ENCODE measurements around the gene SLC26A5. TPM values are rescaled to one million over a fixed set of nuclear protein-coding genes. Genes with fewer than 3 reads are reported as not detected.
A peak's percentile ranks its signal among the peaks of the same experiment; 100 is the strongest.

The SLC26A5 gene
- total and polyA plus RNA-seq, 2 of the 8 experiments (the other 6 are each of a cell fraction or from before 2014, with no cell fraction given): 0.09 to 0.24 TPM

GRCh38 chr7:103347507-103348267 lies 98.3 kb downstream of the SLC26A5 start, which contains the start of gene PSMC2:
TSS of gene PSMC2 (plus strand) at chr7:103347643. CDS start at chr7:103347712, 69 bp downstream.
- Histone ChIP-seq H2BK5ac (ENCODE audit: low read depth, low read length) (peak within 1 kb of the TSS; percentile 85), H3K23ac (ENCODE audit: insufficient read length) (no peak within 1 kb of the TSS), H2AFZ (ENCODE audit: low read length) (peak within 1 kb of the TSS; percentile 24; the same call in 1 of the 2 replicates), H4K20me1 (replicated peaks in 1 of 2; ENCODE audit: control insufficient read depth in 1 of 2, insufficient read depth in 2 of 2, low read length in 2 of 2) (peaks cover 2 to 5% of the 10 kb centered on the region in 2 experiments), H3K27me3 (replicated peaks in 1 of 4; ENCODE audit: control insufficient read depth in 3 of 4, extremely low read depth in 1 of 4, insufficient read depth in 3 of 4, low read length in 3 of 4) (no peaks in the 10 kb centered on the region), H3K27ac (ENCODE audit: low read depth, low read length) (peak within 1 kb of the TSS; percentile 81), H3K4ac (replicated peaks; ENCODE audit: insufficient read length, low read depth, low read length) (no peak within 1 kb of the TSS), H3K14ac (ENCODE audit: insufficient read length) (no peak within 1 kb of the TSS), H3K4me3 (ENCODE audit: extremely low read depth in 1 of 4, insufficient read depth in 2 of 4, low read depth in 3 of 4, low read length in 4 of 4) (peak within 1 kb of the TSS; percentile 84 to 99 (median 96)), H4K8ac (ENCODE audit: extremely low read depth, insufficient read depth, low read length) (0 out of 2 replicates have a peak within 1 kb of the TSS, but pooled peaks have one; percentile 95), H2BK15ac (ENCODE audit: low read length) (no peak within 1 kb of the TSS), H4K5ac (ENCODE audit: insufficient read length, low read depth, low read length) (peak within 1 kb of the TSS; percentile 80), H2BK12ac (ENCODE audit: low read depth, low read length) (no peak within 1 kb of the TSS), H3K36me3 (ENCODE audit: control insufficient read depth in 2 of 4, insufficient read depth in 4 of 4, low read length in 3 of 4) (peaks cover 0 to 5% (median under 1%) of the 10 kb centered on the region in 4 experiments; a peak in 4 of 8 replicates), H2AK5ac (ENCODE audit: low read depth, low read length) (no peak within 1 kb of the TSS), H4K91ac (replicated peaks; ENCODE audit: insufficient read length, low read length) (peak within 1 kb of the TSS; percentile 95), H3K4me1 (replicated peaks in 1 of 4; ENCODE audit: control insufficient read depth in 3 of 4, insufficient read depth in 4 of 4, low read length in 3 of 4) (peaks cover 0 to 8% (median 2%) of the 10 kb centered on the region in 4 experiments; a peak in 2 of 7 replicates), H3K79me1 (ENCODE audit: low read depth, low read length) (peaks cover 8% of the 10 kb centered on the region; the same call in 1 of the 2 replicates), H3K9me3 (ENCODE audit: insufficient read depth in 2 of 2, low read depth in 1 of 2, low read length in 1 of 2) (no peaks in the 10 kb centered on the region), H3K9ac (replicated peaks in 1 of 4; ENCODE audit: extremely low read depth in 1 of 4, low read depth in 3 of 4, low read length in 3 of 4) (peak within 1 kb of the TSS; percentile 84 to 99 (median 92)), H3K79me2 (ENCODE audit: control insufficient read depth in 1 of 2, insufficient read depth in 2 of 2, low read length in 2 of 2) (peaks cover 32 to 73% of the 10 kb centered on the region in 2 experiments), H3K4me2 (ENCODE audit: insufficient read depth in 1 of 2, low read depth in 2 of 2, low read length in 2 of 2) (peak within 1 kb of the TSS; percentile 52 to 71), H3K23me2 (ENCODE audit: low read depth, low read length) (peaks cover 8% of the 10 kb centered on the region), H2BK120ac (replicated peaks; ENCODE audit: low read depth, low read length) (no peak within 1 kb of the TSS), H2BK20ac (ENCODE audit: low read length) (no peak within 1 kb of the TSS), H3K56ac (replicated peaks; ENCODE audit: insufficient read length, low read depth, low read length) (peak within 1 kb of the TSS; percentile 60), H3K18ac (ENCODE audit: extremely low read depth, low read length) (peak within 1 kb of the TSS; percentile 81; the same call in 1 of the 2 replicates)
- ChIA-PET POLR2A (ENCODE audit: partially characterized antibody) (interaction anchor here (0.9 to 1.4 kb wide), 6 partner anchors 9 to 272 kb away, joined by 3 to 5 read pairs (median 4); partner anchors contain the start of gene ARMC10), CTCF (ENCODE audit: partially characterized antibody) (interaction anchor here (1.4 to 1.8 kb wide), 2 partner anchors 18 to 58 kb away, joined by 3 to 8 read pairs; no protein-coding TSS in a partner anchor)
- FAIRE-seq (no peak), DNase-seq (ENCODE audit: low read depth in 1 of 2, low spot score in 2 of 2) (peak; percentile 49 to 76)
- 2% methylated on average over 25 of the region's 25 CpGs; no CpG with 5 or more reads in 1 of the 2 experiments for WGBS, 2 experiments (ENCODE audit: extremely low coverage in 1 of 2, insufficient coverage in 1 of 2, insufficient read length in 1 of 2, insufficient replicate concordance in 2 of 2, low coverage in 1 of 2, low lambda C conversion rate in 2 of 2, missing lambda C conversion rate in 1 of 2)
- peak; percentile 54 to 94; a peak in 2 of 4 replicates for TF ChIP-seq HDAC2 (IDR thresholded peaks at IDR 0.05; ENCODE audit: borderline replicate concordance in 1 of 2, low read depth in 2 of 2, low read length in 2 of 2)
- no peak for TF ChIP-seq RBBP5 (IDR thresholded peaks at IDR 0.05; ENCODE audit: borderline replicate concordance, low read depth, low read length)
- TF ChIP-seq KDM1A (IDR thresholded peaks at IDR 0.05; ENCODE audit: borderline replicate concordance, low read length): no peak
- no peak for TF ChIP-seq CTCF (IDR thresholded peaks at IDR 0.05; ENCODE audit: control extremely low read depth in 1 of 3, insufficient read depth in 1 of 3, low read depth in 1 of 3, low read length in 3 of 3)
- TF ChIP-seq TEAD4 (IDR thresholded peaks at IDR 0.05; ENCODE audit: low read depth, low read length): no peak
- TF ChIP-seq SP4 (IDR thresholded peaks at IDR 0.05; ENCODE audit: low read length): no peak
- peak; percentile 84; the same call in 1 of the 2 replicates for TF ChIP-seq KDM5A (IDR thresholded peaks at IDR 0.05; ENCODE audit: low read length)
